GM18858 (cell line): ENCODE data around the gene ATAD5.
A peak's percentile ranks its signal among the peaks of the same experiment; 100 is the strongest.
"Not testable (repeated sequence)": the region's sequence is repeated elsewhere in the genome, so short reads cannot be mapped to it uniquely, and the experiment has no call there.

Experiments used
- ATAC-seq: cut with Tn5 transposase; IDR thresholded peaks from one replicate; pipeline ENCODE4 v1.9.1; 2021; ENCODE audit not compliant: unreplicated experiment

ATAD5 gene, protein sequence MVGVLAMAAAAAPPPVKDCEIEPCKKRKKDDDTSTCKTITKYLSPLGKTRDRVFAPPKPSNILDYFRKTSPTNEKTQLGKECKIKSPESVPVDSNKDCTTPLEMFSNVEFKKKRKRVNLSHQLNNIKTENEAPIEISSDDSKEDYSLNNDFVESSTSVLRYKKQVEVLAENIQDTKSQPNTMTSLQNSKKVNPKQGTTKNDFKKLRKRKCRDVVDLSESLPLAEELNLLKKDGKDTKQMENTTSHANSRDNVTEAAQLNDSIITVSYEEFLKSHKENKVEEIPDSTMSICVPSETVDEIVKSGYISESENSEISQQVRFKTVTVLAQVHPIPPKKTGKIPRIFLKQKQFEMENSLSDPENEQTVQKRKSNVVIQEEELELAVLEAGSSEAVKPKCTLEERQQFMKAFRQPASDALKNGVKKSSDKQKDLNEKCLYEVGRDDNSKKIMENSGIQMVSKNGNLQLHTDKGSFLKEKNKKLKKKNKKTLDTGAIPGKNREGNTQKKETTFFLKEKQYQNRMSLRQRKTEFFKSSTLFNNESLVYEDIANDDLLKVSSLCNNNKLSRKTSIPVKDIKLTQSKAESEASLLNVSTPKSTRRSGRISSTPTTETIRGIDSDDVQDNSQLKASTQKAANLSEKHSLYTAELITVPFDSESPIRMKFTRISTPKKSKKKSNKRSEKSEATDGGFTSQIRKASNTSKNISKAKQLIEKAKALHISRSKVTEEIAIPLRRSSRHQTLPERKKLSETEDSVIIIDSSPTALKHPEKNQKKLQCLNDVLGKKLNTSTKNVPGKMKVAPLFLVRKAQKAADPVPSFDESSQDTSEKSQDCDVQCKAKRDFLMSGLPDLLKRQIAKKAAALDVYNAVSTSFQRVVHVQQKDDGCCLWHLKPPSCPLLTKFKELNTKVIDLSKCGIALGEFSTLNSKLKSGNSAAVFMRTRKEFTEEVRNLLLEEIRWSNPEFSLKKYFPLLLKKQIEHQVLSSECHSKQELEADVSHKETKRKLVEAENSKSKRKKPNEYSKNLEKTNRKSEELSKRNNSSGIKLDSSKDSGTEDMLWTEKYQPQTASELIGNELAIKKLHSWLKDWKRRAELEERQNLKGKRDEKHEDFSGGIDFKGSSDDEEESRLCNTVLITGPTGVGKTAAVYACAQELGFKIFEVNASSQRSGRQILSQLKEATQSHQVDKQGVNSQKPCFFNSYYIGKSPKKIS (N-terminal part only)

GRCh38 chr17:30831663-30832437 is at the start of gene ATAD5:
TSS of gene ATAD5 (plus strand) at chr17:30831966. CDS start at chr17:30832348, 382 bp downstream.
- no peak for ATAC-seq

DNA sequence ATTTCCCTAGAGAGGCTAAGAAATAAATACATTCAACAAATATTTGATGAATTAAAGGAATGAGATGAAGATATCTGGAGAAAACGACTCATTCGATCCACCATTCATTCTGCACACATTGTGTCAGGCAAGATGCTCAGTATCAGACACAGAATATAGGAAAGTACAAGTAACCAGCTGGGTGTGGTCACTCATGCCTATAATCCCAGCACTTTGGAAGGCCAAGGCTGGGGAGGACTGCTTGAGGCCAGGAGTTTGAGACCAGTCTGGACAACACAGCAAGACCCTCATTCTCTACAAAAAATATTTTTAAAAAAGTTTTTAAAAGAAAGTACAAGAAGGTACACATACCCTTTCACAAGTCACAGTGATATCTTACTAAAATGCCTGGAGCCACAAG is 49.6 kb upstream of the ATAD5 start:
- no peak for ATAC-seq

- no peak for ATAC-seq
Measured at GRCh38 chr17:30788918-30789317, 42.8 kb upstream of the ATAD5 start.

DNA sequence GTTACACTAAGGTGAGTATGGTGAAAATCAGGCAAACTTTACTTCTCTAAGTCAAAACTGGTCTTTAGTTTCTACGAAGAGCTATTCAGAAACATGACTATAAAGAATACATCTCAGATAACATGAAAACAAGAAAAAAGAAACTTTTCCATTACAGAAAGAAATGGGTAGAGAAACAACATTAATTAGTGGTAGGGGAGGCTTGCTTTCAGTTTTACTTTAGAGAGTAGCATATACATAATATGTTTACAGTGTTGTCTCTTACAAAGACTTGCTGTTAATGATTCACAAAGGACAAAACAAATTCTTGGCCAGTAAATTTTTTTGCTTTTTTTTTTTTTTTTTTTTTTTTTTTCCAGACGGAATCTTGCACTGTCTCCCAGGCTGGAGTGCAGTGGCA is 41.5 kb upstream of the ATAD5 start:
- no peak for ATAC-seq

DNA sequence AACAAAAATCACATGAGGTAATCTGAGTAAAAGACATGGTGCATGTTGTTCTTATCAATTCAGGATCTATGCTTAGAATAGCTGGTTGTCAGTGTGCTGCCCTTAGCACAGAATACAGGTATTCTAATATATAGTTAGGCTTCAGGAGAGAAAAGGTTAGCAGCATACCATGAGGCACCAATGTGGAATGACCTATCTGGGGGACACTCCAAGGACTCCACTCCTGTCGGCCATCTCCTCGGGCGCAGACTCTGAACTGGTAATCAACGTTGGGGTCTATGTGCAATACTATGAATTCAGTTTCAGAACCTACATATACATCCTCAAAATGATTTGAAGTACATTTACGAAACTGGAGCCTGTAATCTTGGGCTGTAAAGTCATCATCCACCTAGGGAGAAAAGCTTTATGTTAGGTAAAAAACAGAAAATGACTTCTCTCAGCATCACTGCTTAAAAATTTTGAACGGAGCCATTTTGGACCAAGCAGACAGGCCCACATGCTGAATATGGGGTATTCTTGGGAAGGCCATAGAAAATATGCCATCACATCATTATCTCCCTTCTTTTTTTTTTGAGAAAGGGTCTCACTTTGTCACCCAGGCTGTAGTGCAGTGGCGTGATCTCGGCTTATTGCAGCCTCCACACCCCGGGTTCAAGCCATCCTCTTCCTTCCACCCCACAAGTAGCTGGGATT is 38.3 kb upstream of the ATAD5 start:
- no peak for ATAC-seq

GRCh38 chr17:30794372-30794771 is 37.4 kb upstream of the ATAD5 start:
- no peak for ATAC-seq

- ATAC-seq: no peak
Measured at GRCh38 chr17:30796016-30796415, 35.8 kb upstream of the ATAD5 start.

- no peak for ATAC-seq
Measured at GRCh38 chr17:30801671-30802070, 30.1 kb upstream of the ATAD5 start.

DNA sequence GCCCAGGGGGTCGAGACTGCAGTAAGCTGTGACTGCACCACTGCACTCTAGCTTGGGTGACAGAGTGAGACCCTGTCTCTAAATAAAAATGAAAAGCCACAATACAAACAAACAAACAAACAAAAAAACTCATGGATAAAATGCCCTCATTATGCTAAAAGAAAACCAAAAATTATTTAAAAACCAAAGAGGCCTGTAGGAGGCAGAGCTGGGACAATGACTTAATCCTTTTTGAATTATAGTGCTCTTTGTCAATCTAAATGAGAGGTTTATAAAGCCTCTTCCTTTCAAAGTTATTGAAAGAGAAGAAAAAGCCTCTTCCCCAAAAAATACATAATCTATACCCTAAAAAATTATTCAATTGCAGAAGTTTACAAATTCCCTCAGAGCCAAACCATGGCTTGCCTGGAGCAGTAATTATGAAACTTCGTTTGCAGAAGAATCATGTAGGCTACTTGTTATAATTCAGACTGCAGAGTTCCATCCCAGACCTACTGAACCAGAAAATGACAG is 25.8 kb upstream of the ATAD5 start:
- ATAC-seq: no peak

GRCh38 chr17:30807896-30808295 is 23.9 kb upstream of the ATAD5 start:
- ATAC-seq: no peak

DNA sequence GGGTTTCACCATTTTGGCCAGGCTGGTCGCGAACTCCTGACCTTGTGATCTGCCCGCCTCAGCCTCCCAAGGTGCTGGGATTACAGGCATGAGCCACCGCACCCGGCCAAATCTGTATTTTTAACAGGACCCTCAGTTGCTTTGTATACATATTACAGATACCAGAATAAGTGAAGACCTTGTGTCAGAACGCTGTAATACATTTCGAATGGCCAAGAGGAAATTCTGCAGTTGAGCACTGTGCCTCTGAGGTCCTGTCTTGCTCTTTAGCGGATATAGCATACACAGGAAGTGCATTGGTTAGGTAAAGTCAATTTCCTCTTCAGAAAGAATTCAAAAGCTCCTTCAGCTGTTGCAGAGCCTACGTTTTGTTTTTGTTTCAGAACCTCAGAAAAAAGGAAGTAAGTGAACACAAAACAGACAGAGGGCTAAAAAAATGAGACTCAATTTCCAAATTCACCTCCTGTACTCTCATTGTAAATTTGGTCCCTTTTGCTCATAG is 22.9 kb upstream of the ATAD5 start:
- peak; percentile 83 for ATAC-seq

DNA sequence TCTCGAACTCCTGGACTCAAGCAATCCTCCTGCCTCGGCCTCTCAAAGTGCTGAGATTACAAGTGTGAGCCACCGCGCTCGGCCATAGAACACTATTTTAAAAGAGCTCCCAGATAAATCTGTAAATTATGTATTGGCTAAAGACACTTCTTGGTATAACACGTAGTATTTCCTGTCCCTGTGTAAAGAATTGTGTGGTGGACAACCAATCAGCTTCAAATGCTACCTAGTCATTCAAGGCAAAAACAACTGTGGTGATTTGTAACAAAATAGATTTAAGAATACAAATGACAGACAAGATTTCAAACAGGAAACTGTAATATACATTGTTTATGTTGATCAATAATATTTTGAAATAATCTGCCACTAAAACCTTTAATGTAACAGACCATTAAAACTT is 21.9 kb upstream of the ATAD5 start:
- no peak for ATAC-seq

- ATAC-seq: no peak
Measured at GRCh38 chr17:30812218-30813177, 19.3 kb upstream of the ATAD5 start.

GRCh38 chr17:30814236-30814635 is 17.5 kb upstream of the ATAD5 start:
- ATAC-seq: not testable (repeated sequence)

DNA sequence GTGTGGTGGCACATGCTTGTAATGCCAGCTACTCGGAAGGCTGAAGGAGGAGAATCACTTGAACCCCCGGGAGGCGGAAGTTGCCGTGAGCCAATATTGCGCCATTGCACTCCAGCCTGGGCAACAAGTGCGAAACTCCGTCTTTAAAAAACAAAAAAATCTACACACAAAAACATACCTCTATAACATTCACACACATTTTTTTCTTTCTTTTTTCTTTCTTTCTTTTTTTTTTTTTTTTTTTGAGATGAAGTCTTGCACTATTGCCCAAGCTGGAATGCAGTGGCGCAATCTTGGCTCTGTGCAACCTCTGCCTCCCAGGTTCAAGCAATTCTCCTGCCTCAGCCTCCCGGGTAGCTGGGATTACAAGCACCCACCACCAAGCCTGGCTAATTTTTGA is 16.9 kb upstream of the ATAD5 start:
- ATAC-seq: not testable (repeated sequence)

DNA sequence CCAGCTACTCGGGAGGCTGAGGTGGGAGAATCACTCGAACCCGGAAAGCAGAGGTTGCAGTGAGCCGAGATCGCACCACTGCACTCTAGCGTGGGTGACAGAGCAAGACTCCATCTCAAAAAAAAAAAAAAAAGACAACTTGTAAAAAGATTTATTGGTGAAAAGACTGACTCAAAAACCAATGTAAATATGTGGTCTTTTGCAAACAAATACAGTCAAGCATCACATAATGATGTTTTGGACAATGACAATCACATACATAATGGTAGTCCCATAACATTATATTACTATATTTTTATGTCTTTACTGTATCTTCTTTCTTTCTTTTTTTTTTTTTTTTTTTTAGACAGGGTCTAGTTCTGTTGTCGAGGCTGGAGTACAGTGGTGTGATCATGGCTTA is 15.6 kb upstream of the ATAD5 start:
- ATAC-seq: no peak

GRCh38 chr17:30819971-30820705 is 11.6 kb upstream of the ATAD5 start:
- no peak for ATAC-seq
